GM10847 (cell line): ENCODE measurements around the gene SLC12A8.

ENCODE experiments used
- POLR2A ChIP-seq: IDR thresholded peaks from 2 replicates; pipeline ENCODE4 v1.6.1; 2011; ENCODE audit not compliant: insufficient read length; ENCODE audit errors: extremely low read depth

The SLC12A8 gene

GRCh38 chr3:125141596-125142419 is 70.7 kb downstream of the SLC12A8 start:
- no peak for TF ChIP-seq POLR2A

- no peak for TF ChIP-seq POLR2A
Observed at GRCh38 chr3:125140818-125141595, 71.5 kb downstream of the SLC12A8 start.

- no peak for TF ChIP-seq POLR2A
Observed at GRCh38 chr3:125140011-125140817, 72.3 kb downstream of the SLC12A8 start.

GRCh38 chr3:125139386-125139785 is 73.2 kb downstream of the SLC12A8 start:
- TF ChIP-seq POLR2A: no peak

- TF ChIP-seq POLR2A: no peak
Observed at GRCh38 chr3:125137358-125138033, 75.1 kb downstream of the SLC12A8 start.

- TF ChIP-seq POLR2A: no peak
Observed at GRCh38 chr3:125136966-125137357, 75.6 kb downstream of the SLC12A8 start.

GRCh38 chr3:125136515-125136914 is 76.0 kb downstream of the SLC12A8 start:
- no peak for TF ChIP-seq POLR2A

GRCh38 chr3:125134952-125135351 is 77.6 kb downstream of the SLC12A8 start:
- TF ChIP-seq POLR2A: no peak

- TF ChIP-seq POLR2A: no peak
Observed at GRCh38 chr3:125132815-125133214, 79.7 kb downstream of the SLC12A8 start.

- TF ChIP-seq POLR2A: no peak
Observed at GRCh38 chr3:125129512-125129997, 83.0 kb downstream of the SLC12A8 start.

- TF ChIP-seq POLR2A: no peak
Observed at GRCh38 chr3:125128861-125129501, 83.6 kb downstream of the SLC12A8 start.

- no peak for TF ChIP-seq POLR2A
Observed at GRCh38 chr3:125126323-125126722, 86.2 kb downstream of the SLC12A8 start.

- no peak for TF ChIP-seq POLR2A
Observed at GRCh38 chr3:125125821-125126245, 86.7 kb downstream of the SLC12A8 start.

GRCh38 chr3:125123451-125124305 is 88.9 kb downstream of the SLC12A8 start:
- no peak for TF ChIP-seq POLR2A
